ENCODE results near the gene ZNF423.

Gene ZNF423

DNA sequence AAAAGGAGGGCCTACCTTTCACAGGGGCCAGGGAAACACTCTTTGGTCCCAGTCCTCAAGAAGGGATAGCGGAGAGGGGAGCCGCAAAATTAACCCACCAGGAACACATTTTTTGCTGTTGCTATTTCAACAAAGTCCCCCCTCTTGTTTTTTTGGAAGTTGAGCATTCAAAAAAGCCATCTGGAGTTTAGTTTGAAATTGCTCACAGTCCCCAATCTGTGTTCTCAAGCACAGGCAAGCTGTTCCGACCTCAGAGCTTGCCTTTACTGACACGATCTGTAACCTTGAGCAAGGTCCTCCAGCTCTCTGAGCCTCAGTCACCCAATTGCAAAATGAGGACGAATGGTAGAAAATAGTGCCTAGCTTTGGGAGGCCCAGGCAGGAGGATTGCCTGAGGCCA lies 131.1 kb downstream of the ZNF423 start:
- H3K79me2 ChIP-seq (ENCODE audit: control insufficient read depth, low read length), result no peaks in the 10 kb centered on the region
- H3K4me3 ChIP-seq (ENCODE audit: low read length), result no peak overlapping the region
- no peaks in the 10 kb centered on the region for H3K27me3 ChIP-seq (ENCODE audit: control insufficient read depth, low read length)
- H3K9me3 ChIP-seq (ENCODE audit: control insufficient read depth, insufficient read depth, low read length), result no peaks in the 10 kb centered on the region
- no peaks in the 10 kb centered on the region for H3K36me3 ChIP-seq (ENCODE audit: control insufficient read depth, low read length)
- no peaks in the 10 kb centered on the region for H4K20me1 ChIP-seq (ENCODE audit: control insufficient read depth, insufficient read depth, low read depth, low read length)
- H3K4me1 ChIP-seq (ENCODE audit: control insufficient read depth, low read length), result no peaks in the 10 kb centered on the region
- no peaks in the 10 kb centered on the region for H3K9me2 ChIP-seq (replicated peaks; ENCODE audit: control insufficient read depth, low read length)
- no peak overlapping the region for H3K4me2 ChIP-seq (ENCODE audit: low read length)
- H3F3A ChIP-seq (ENCODE audit: control insufficient read depth, insufficient read depth), result no peaks in the 10 kb centered on the region
- no peak overlapping the region for H3K27ac ChIP-seq (ENCODE audit: low read depth, low read length)
- TF ChIP-seq, protein P1, sequence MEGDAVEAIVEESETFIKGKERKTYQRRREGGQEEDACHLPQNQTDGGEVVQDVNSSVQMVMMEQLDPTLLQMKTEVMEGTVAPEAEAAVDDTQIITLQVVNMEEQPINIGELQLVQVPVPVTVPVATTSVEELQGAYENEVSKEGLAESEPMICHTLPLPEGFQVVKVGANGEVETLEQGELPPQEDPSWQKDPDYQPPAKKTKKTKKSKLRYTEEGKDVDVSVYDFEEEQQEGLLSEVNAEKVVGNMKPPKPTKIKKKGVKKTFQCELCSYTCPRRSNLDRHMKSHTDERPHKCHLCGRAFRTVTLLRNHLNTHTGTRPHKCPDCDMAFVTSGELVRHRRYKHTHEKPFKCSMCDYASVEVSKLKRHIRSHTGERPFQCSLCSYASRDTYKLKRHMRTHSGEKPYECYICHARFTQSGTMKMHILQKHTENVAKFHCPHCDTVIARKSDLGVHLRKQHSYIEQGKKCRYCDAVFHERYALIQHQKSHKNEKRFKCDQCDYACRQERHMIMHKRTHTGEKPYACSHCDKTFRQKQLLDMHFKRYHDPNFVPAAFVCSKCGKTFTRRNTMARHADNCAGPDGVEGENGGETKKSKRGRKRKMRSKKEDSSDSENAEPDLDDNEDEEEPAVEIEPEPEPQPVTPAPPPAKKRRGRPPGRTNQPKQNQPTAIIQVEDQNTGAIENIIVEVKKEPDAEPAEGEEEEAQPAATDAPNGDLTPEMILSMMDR (IDR thresholded peaks at IDR 0.05; ENCODE audit: low read depth, low read length, poor library complexity, severe bottlenecking), result no peak
- TF ChIP-seq EZH2phosphoT487 (IDR thresholded peaks at IDR 0.05; ENCODE audit: borderline replicate concordance, low read length), result no peak

- Histone ChIP-seq H3K4me3 (ENCODE audit: low read length) (no peak overlapping the region), H3F3A (ENCODE audit: control insufficient read depth, insufficient read depth) (no peaks in the 10 kb centered on the region), H3K4me2 (ENCODE audit: low read length) (no peak overlapping the region), H4K20me1 (ENCODE audit: control insufficient read depth, insufficient read depth, low read depth, low read length) (no peaks in the 10 kb centered on the region), H3K9me3 (ENCODE audit: control insufficient read depth, insufficient read depth, low read length) (no peaks in the 10 kb centered on the region), H3K36me3 (ENCODE audit: control insufficient read depth, low read length) (no peaks in the 10 kb centered on the region), H3K79me2 (ENCODE audit: control insufficient read depth, low read length) (no peaks in the 10 kb centered on the region), H3K9me2 (replicated peaks; ENCODE audit: control insufficient read depth, low read length) (no peaks in the 10 kb centered on the region), H3K4me1 (ENCODE audit: control insufficient read depth, low read length) (no peaks in the 10 kb centered on the region), H3K27ac (ENCODE audit: low read depth, low read length) (no peak overlapping the region), H3K27me3 (ENCODE audit: control insufficient read depth, low read length) (no peaks in the 10 kb centered on the region)
- TF ChIP-seq EZH2phosphoT487 (IDR thresholded peaks at IDR 0.05; ENCODE audit: borderline replicate concordance, low read length), result no peak
Measured at GRCh38 chr16:49723310-49723709, 132.6 kb downstream of the ZNF423 start.

DNA sequence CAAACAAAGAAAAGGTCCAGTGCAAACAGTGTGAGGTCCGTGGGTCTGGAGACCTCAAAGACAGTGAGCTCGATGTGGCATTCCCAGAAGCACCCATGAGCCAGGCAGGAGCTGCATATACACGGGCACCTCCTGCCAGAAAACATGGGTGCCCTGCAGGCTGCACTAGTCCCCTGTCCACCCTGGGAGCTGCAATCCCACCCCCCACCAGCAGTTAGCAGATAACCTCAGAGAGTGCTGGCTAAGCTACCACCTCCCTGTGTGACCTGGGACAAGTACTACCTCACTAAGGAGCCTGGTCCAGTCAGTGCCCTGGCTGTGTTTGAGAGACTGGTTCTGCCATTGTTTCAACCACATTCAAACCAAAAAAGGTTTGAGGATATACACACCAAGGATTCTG lies 135.7 kb downstream of the ZNF423 start:
- H3K79me2 ChIP-seq (ENCODE audit: control insufficient read depth, low read length), result no peaks in the 10 kb centered on the region
- no peak for TF ChIP-seq EZH2phosphoT487 (IDR thresholded peaks at IDR 0.05; ENCODE audit: borderline replicate concordance, low read length)
- TF ChIP-seq, protein P1 (IDR thresholded peaks at IDR 0.05; ENCODE audit: low read depth, low read length, poor library complexity, severe bottlenecking), result no peak

DNA sequence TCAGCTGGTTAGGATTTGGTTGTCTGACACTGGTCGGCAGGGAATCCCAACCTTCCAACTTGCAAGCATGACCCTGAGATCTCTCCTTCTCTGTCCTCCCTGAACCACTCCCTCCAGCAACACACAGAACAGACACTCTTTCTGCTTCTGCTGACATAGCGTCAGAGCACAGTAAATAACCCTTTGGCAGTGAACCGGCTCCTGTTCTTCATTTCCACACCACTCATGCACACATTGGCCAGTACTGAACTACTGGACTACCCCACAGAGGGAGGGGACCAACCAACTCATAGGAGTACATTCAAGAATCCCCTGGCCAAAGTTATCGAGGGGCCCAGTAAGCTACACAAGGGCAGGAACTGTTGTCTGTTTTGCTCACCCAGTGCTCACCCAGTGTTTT lies 138.2 kb downstream of the ZNF423 start:
- Histone ChIP-seq H3K79me2 (ENCODE audit: control insufficient read depth, low read length) (no peaks in the 10 kb centered on the region), H3K9me2 (replicated peaks; ENCODE audit: control insufficient read depth, low read length) (no peaks in the 10 kb centered on the region), H3K4me3 (ENCODE audit: low read length) (no peak overlapping the region), H3K4me2 (ENCODE audit: low read length) (no peak overlapping the region), H3K27ac (ENCODE audit: low read depth, low read length) (no peak overlapping the region), H3K27me3 (ENCODE audit: control insufficient read depth, low read length) (no peaks in the 10 kb centered on the region), H4K20me1 (ENCODE audit: control insufficient read depth, insufficient read depth, low read depth, low read length) (no peaks in the 10 kb centered on the region), H3K4me1 (ENCODE audit: control insufficient read depth, low read length) (no peaks in the 10 kb centered on the region), H3K9me3 (ENCODE audit: control insufficient read depth, insufficient read depth, low read length) (no peaks in the 10 kb centered on the region), H3F3A (ENCODE audit: control insufficient read depth, insufficient read depth) (no peaks in the 10 kb centered on the region), H3K36me3 (ENCODE audit: control insufficient read depth, low read length) (no peaks in the 10 kb centered on the region)
- TF ChIP-seq EZH2phosphoT487 (IDR thresholded peaks at IDR 0.05; ENCODE audit: borderline replicate concordance, low read length), result no peak
- TF ChIP-seq, protein P1 (IDR thresholded peaks at IDR 0.05; ENCODE audit: low read depth, low read length, poor library complexity, severe bottlenecking), result no peak

More for the DNA sequence above, 135.7 kb downstream of the ZNF423 start:
- Histone ChIP-seq H3F3A (ENCODE audit: control insufficient read depth, insufficient read depth) (no peaks in the 10 kb centered on the region), H4K20me1 (ENCODE audit: control insufficient read depth, insufficient read depth, low read depth, low read length) (no peaks in the 10 kb centered on the region), H3K27ac (ENCODE audit: low read depth, low read length) (no peak overlapping the region), H3K4me3 (ENCODE audit: low read length) (no peak overlapping the region), H3K36me3 (ENCODE audit: control insufficient read depth, low read length) (no peaks in the 10 kb centered on the region), H3K4me2 (ENCODE audit: low read length) (no peak overlapping the region), H3K9me3 (ENCODE audit: control insufficient read depth, insufficient read depth, low read length) (no peaks in the 10 kb centered on the region), H3K27me3 (ENCODE audit: control insufficient read depth, low read length) (no peaks in the 10 kb centered on the region), H3K4me1 (ENCODE audit: control insufficient read depth, low read length) (no peaks in the 10 kb centered on the region), H3K9me2 (replicated peaks; ENCODE audit: control insufficient read depth, low read length) (no peaks in the 10 kb centered on the region)

Data from DOHH2 (cell line).